Esophagus squamous epithelium (tissue), 4 donors: Measurements from ENCODE around the gene DENND2A.
"Not testable (repeated sequence)": the region's sequence is repeated elsewhere in the genome, so short reads cannot be mapped to it uniquely, and the experiment has no call there.

ENCODE experiments used
- CTCF ChIP-seq, 6 experiments: fragments of 450-650 bp in 4 of 6; fragments of 200-600 bp in 2 of 6; sonication (generic) in 2 of 6; IDR thresholded peaks; one replicate each; pipeline ENCODE4 v1.5.1; 2016 to 2019; ENCODE audit warnings: antibody characterized with exemption in 6 of 6, mild to moderate bottlenecking in 4 of 6, moderate library complexity in 4 of 6
- POLR2A ChIP-seq, 4 donors: fragments of 450-650 bp; IDR thresholded peaks; one replicate each; pipeline ENCODE4 v1.6.1; 2017; ENCODE audit warnings: antibody characterized with exemption in 4 of 4, mild to moderate bottlenecking in 4 of 4, moderate library complexity in 3 of 4

- not testable (repeated sequence) for TF ChIP-seq POLR2A, CTCF (IDR thresholded peaks at IDR 0.05)
These were observed 74.4 kb downstream of the DENND2A start for GRCh38 chr7:140566186-140566585.
